ENCODE results near the gene CHST12. TPM values are rescaled to one million over a fixed set of nuclear protein-coding genes. Genes with fewer than 3 reads are reported as not detected.

CHST12 gene
- polyA plus RNA-seq, 1 donor from 2014 or later, result 6.4 TPM

- Histone ChIP-seq H3K79me2 (replicated peaks; ENCODE audit: insufficient read depth, low read length) (no peaks in the 10 kb centered on the region), H3K9me2 (ENCODE audit: insufficient read depth, low read length) (no peaks in the 10 kb centered on the region), H3K36me3 (ENCODE audit: insufficient read depth, low read length) (no peaks in the 10 kb centered on the region), H3F3A (ENCODE audit: insufficient read depth, low read length, poor library complexity, severe bottlenecking) (no peaks in the 10 kb centered on the region), H3K9ac (ENCODE audit: low read length) (no peak overlapping the region), H4K20me1 (ENCODE audit: insufficient read depth) (no peaks in the 10 kb centered on the region), H2AFZ (ENCODE audit: low read depth, low read length) (no peak overlapping the region), H3K27me3 (ENCODE audit: insufficient read depth, low read depth, low read length) (no peaks in the 10 kb centered on the region), H3K27ac (ENCODE audit: low read length) (no peak overlapping the region), H3K4me2 (ENCODE audit: low read length) (no peak overlapping the region), H3K4me3 (ENCODE audit: low read length) (no peak overlapping the region), H3K9me3 (ENCODE audit: low read length) (no peaks in the 10 kb centered on the region)
- TF ChIP-seq SMC3 (conservative IDR thresholded peaks at IDR 0.05; ENCODE audit: poor library complexity), result no peak
- TF ChIP-seq TAF1 (IDR thresholded peaks at IDR 0.05; ENCODE audit: low read depth), result no peak
- TF ChIP-seq, protein P1, sequence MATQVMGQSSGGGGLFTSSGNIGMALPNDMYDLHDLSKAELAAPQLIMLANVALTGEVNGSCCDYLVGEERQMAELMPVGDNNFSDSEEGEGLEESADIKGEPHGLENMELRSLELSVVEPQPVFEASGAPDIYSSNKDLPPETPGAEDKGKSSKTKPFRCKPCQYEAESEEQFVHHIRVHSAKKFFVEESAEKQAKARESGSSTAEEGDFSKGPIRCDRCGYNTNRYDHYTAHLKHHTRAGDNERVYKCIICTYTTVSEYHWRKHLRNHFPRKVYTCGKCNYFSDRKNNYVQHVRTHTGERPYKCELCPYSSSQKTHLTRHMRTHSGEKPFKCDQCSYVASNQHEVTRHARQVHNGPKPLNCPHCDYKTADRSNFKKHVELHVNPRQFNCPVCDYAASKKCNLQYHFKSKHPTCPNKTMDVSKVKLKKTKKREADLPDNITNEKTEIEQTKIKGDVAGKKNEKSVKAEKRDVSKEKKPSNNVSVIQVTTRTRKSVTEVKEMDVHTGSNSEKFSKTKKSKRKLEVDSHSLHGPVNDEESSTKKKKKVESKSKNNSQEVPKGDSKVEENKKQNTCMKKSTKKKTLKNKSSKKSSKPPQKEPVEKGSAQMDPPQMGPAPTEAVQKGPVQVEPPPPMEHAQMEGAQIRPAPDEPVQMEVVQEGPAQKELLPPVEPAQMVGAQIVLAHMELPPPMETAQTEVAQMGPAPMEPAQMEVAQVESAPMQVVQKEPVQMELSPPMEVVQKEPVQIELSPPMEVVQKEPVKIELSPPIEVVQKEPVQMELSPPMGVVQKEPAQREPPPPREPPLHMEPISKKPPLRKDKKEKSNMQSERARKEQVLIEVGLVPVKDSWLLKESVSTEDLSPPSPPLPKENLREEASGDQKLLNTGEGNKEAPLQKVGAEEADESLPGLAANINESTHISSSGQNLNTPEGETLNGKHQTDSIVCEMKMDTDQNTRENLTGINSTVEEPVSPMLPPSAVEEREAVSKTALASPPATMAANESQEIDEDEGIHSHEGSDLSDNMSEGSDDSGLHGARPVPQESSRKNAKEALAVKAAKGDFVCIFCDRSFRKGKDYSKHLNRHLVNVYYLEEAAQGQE (IDR thresholded peaks at IDR 0.05; ENCODE audit: borderline replicate concordance), result no peak
- TF ChIP-seq CTCF (IDR thresholded peaks at IDR 0.05; ENCODE audit: poor library complexity, severe bottlenecking), result no peak
- TF ChIP-seq MXI1 (conservative IDR thresholded peaks at IDR 0.05; ENCODE audit: poor library complexity, severe bottlenecking), result no peak
- no peak for TF ChIP-seq RAD21 (conservative IDR thresholded peaks at IDR 0.05)
- TF ChIP-seq EZH2 (IDR thresholded peaks at IDR 0.05; ENCODE audit: borderline replicate concordance, insufficient read depth, low read length, poor library complexity, severe bottlenecking), result no peak
- no peak for TF ChIP-seq POLR2AphosphoS5 (IDR thresholded peaks at IDR 0.05)
- TF ChIP-seq EP300 (conservative IDR thresholded peaks at IDR 0.05; ENCODE audit: poor library complexity, severe bottlenecking), result no peak
These were observed 47.0 kb downstream of the CHST12 start for GRCh38 chr7:2450198-2451107.

DNA sequence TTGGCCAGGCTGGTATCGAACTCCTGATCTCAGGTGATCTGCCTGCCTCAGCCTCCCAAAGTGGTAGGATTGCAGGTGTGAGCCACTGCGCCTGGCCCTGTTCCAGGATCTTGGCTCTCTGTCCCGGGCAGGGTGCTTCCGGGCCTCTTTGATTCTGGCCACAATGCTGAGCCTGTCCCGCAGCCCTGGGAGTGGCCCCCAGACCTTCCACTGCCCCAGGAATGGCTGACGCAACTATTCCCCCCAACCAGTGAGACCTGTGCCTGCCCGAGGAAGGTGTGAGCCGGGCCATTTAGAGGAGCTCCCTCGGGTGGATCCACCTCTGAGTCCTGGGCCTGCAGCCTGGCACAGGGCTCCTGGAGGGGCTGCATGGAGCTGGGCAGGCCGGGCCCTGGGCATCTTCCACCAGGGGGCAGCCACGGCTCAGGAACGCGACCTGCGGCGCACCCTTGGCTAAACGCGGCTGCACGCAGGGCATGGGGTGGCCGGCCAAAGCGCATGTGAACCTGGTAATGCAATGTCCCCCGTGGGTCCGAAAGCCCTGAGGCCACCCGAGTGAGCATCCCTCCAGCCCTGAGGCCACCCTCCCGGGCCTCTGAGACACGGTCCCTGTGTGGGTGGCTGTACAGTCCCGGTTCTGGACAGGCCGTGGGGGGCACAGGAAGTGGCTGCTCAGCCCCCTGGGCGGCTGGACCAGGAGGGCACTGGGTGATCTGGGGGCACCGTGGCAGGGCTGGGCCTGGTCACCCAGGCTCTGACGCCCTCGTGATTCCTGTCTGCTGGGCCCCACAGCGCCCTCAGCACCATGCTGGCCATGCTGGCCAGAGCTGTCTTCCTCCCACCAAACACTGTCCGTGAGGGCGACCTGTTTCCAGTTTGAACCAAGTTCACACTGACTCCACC lies 48.0 kb downstream of the CHST12 start:
- H3K79me2 ChIP-seq (replicated peaks; ENCODE audit: insufficient read depth, low read length), result no peaks in the 10 kb centered on the region
- H3K9ac ChIP-seq (ENCODE audit: low read length), result no peak overlapping the region
- no peaks in the 10 kb centered on the region for H3K27me3 ChIP-seq (ENCODE audit: insufficient read depth, low read depth, low read length)
- TF ChIP-seq RAD21 (conservative IDR thresholded peaks at IDR 0.05) (peak; percentile 81), TAF1 (IDR thresholded peaks at IDR 0.05; ENCODE audit: low read depth) (no peak), EZH2 (IDR thresholded peaks at IDR 0.05; ENCODE audit: borderline replicate concordance, insufficient read depth, low read length, poor library complexity, severe bottlenecking) (no peak), SMC3 (conservative IDR thresholded peaks at IDR 0.05; ENCODE audit: poor library complexity) (peak; percentile 75), MXI1 (conservative IDR thresholded peaks at IDR 0.05; ENCODE audit: poor library complexity, severe bottlenecking) (no peak), POLR2AphosphoS5 (IDR thresholded peaks at IDR 0.05) (no peak), EP300 (conservative IDR thresholded peaks at IDR 0.05; ENCODE audit: poor library complexity, severe bottlenecking) (no peak), CTCF (IDR thresholded peaks at IDR 0.05; ENCODE audit: poor library complexity, severe bottlenecking) (peak; percentile 74)
- TF ChIP-seq, protein P1 (IDR thresholded peaks at IDR 0.05; ENCODE audit: borderline replicate concordance), result no peak
- no peak overlapping the region for H3K4me2 ChIP-seq (ENCODE audit: low read length)
- H3K9me2 ChIP-seq (ENCODE audit: insufficient read depth, low read length), result no peaks in the 10 kb centered on the region
- H3K4me3 ChIP-seq (ENCODE audit: low read length), result no peak overlapping the region
- no peak overlapping the region for H3K27ac ChIP-seq (ENCODE audit: low read length)
- no peaks in the 10 kb centered on the region for H3K9me3 ChIP-seq (ENCODE audit: low read length)
- no peaks in the 10 kb centered on the region for H3K36me3 ChIP-seq (ENCODE audit: insufficient read depth, low read length)
- no peaks in the 10 kb centered on the region for H3F3A ChIP-seq (ENCODE audit: insufficient read depth, low read length, poor library complexity, severe bottlenecking)
- H2AFZ ChIP-seq (ENCODE audit: low read depth, low read length), result no peak overlapping the region
- no peaks in the 10 kb centered on the region for H4K20me1 ChIP-seq (ENCODE audit: insufficient read depth)

Measured in neural cell (in vitro differentiated cells).